Measurements from ENCODE around the gene U2AF2. TPM values are rescaled to one million over a fixed set of nuclear protein-coding genes. Genes with fewer than 3 reads are reported as not detected.

The U2AF2 gene
- total RNA-seq, 1 experiment from 2014 or later = 323 TPM

DNA sequence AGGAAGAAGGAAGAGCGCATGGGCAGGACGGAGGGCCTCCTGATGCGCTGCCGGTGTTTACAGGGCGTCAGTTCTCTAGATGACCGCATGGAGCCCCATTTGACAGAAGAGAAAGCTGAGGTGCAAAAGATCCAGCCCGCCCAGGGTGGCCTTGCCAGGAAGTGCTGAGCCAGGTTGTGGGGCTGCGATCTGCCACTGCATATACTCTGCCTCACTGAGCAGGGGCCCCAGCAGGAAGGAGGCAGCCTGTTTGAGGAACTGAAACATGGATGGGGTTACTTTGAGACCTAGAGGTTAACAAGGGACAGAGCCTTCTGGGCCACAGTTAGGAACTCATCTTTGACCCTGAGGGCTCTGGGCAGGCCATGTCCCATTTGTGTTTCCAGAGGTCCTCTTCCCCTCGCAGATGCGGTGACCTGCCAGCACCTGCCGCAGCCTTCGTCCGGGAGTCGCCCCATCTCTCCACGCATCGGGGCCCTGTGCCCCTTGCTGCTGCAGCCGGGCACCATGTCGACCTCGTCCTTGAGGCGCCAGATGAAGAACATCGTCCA is 23.4 kb downstream of the U2AF2 start:
- Histone ChIP-seq H3K4me3 (no peak overlapping the region), H2AFZ (no peak overlapping the region), H3K4me1 (replicated peaks; ENCODE audit: insufficient read depth) (peaks cover 19% of the 10 kb centered on the region), H3K79me2 (ENCODE audit: low read depth) (peaks cover 68% of the 10 kb centered on the region), H3K36me3 (ENCODE audit: low read depth) (peaks cover 40% of the 10 kb centered on the region), H3K4me2 (no peak overlapping the region), H3F3A (ENCODE audit: insufficient read depth, low read depth) (peaks cover 14% of the 10 kb centered on the region), H3K9me3 (ENCODE audit: insufficient read depth, low read depth) (no peaks in the 10 kb centered on the region), H3K27me3 (ENCODE audit: insufficient read depth, low read depth) (no peaks in the 10 kb centered on the region), H4K20me1 (ENCODE audit: insufficient read depth) (peaks cover 54% of the 10 kb centered on the region), H3K9me2 (ENCODE audit: insufficient read depth) (no peaks in the 10 kb centered on the region), H3K27ac (no peak overlapping the region)
- ChIA-PET POLR2A (ENCODE audit: unreplicated experiment) (no interaction called here), CTCF (no interaction called here)
- BruUV-seq (replicated peaks) = no TSS peak
- intact Hi-C loops (cut with micrococcal nuclease; ENCODE audit: unreplicated experiment) = no loop called here
- DNase-seq = no peak
- no peak for TF ChIP-seq EZH2 (IDR thresholded peaks at IDR 0.05; ENCODE audit: low read depth)
- TF ChIP-seq, protein P1, sequence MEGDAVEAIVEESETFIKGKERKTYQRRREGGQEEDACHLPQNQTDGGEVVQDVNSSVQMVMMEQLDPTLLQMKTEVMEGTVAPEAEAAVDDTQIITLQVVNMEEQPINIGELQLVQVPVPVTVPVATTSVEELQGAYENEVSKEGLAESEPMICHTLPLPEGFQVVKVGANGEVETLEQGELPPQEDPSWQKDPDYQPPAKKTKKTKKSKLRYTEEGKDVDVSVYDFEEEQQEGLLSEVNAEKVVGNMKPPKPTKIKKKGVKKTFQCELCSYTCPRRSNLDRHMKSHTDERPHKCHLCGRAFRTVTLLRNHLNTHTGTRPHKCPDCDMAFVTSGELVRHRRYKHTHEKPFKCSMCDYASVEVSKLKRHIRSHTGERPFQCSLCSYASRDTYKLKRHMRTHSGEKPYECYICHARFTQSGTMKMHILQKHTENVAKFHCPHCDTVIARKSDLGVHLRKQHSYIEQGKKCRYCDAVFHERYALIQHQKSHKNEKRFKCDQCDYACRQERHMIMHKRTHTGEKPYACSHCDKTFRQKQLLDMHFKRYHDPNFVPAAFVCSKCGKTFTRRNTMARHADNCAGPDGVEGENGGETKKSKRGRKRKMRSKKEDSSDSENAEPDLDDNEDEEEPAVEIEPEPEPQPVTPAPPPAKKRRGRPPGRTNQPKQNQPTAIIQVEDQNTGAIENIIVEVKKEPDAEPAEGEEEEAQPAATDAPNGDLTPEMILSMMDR (conservative IDR thresholded peaks at IDR 0.05) = no peak

DNA sequence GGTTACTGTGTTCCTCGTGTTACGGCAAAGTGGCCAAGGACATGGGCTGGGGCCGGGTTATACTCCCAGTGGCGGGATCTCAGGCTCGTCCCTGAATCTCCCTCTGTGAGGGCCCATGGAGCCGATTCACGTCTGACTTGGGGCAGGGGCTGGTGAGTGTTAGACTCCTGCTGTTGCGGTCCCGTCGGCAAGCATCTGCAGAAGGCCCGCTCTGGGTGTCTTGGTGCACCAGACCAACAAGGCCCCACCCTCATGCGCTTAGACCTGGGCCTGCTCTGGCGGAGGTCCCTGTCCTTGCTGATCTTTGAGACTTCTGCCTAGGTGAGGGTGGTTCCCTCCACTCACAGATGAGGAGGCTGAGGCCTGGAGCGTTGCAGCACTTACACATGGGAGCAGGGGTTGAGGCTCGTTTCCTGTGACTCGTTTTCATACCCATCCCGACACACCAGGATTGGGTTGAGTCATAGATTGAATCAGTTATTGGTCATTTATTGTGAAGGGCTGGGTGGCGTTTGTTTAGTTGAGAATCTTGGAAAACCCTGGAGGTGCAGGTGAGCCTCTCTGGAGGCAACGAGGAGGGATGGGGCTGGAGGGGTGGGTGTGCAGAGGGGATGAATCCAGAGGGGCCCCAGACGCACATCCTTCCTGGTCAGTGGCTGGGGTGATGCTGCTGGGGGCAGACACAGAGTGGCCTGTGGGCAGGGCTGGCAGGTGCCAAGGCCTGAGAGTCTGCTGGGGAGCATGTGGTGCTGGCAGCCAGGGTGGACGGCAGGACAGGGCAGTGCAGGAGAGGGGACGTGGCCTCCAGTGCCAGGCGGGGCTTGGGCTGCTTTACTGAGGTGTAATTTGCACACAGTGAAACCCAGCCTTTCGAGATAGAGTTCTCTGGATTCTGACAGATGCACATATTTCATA is 24.8 kb downstream of the U2AF2 start:
- no peaks in the 10 kb centered on the region for H3K27me3 ChIP-seq (ENCODE audit: insufficient read depth, low read depth)
- H3K4me2 ChIP-seq = no peak overlapping the region
- H3F3A ChIP-seq (ENCODE audit: insufficient read depth, low read depth) = peaks cover 3% of the 10 kb centered on the region; the same call in 1 of the 2 replicates
- no peak overlapping the region for H2AFZ ChIP-seq
- H3K36me3 ChIP-seq (ENCODE audit: low read depth) = peaks cover 38% of the 10 kb centered on the region
- peaks cover 56% of the 10 kb centered on the region for H4K20me1 ChIP-seq (ENCODE audit: insufficient read depth)
- no peaks in the 10 kb centered on the region for H3K9me3 ChIP-seq (ENCODE audit: insufficient read depth, low read depth)
- no peak overlapping the region for H3K4me3 ChIP-seq
- peaks cover 14% of the 10 kb centered on the region for H3K4me1 ChIP-seq (replicated peaks; ENCODE audit: insufficient read depth)
- ChIA-PET CTCF (no interaction called here), POLR2A (ENCODE audit: unreplicated experiment) (no interaction called here)
- peaks cover 72% of the 10 kb centered on the region for H3K79me2 ChIP-seq (ENCODE audit: low read depth)
- BruUV-seq (replicated peaks) = no TSS peak
- H3K27ac ChIP-seq = no peak overlapping the region
- DNase-seq = no peak
- intact Hi-C loops (cut with micrococcal nuclease; ENCODE audit: unreplicated experiment) = no loop called here
- no peaks in the 10 kb centered on the region for H3K9me2 ChIP-seq (ENCODE audit: insufficient read depth)
- TF ChIP-seq, protein P1 (conservative IDR thresholded peaks at IDR 0.05) = no peak
- TF ChIP-seq EZH2 (IDR thresholded peaks at IDR 0.05; ENCODE audit: low read depth) = no peak

DNA sequence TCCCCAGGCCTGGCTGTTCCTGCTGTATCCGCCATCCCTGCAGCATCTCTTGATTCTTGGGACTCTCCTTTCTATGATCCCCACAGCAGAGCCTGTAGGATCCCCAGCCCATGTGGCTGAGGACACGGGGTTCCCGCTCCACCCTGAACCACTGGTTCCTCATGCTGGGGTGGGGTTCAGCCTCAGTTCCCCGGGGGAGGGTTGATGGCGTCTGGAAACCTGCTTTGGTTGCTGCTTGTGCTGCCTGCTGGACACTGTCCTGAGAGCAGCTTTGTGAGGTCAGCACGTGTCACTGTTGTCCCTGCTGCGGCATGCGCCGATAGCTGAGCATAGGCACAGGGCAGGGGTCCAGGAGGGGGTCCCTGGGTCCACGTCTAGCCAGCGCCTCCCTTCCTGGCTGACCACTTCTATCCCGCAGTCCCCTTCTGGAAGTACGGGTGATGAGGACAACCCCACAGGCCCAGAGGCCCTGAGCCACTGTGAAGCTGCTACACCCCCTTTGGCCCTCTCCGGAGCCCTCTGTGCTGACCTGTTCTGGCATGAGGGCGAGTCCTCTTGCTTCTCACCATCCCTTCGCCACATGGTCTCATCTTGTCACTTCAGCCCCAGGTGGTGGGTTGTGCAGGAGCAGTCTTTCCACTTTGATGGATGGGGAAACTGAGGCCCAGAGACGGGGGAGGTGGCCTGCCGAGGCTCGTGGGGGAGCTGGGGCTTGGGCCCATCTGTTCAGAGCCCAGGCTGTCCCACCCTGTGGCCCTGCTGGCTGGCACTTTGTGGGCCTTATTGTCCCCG is 25.7 kb downstream of the U2AF2 start:
- peaks cover 69% of the 10 kb centered on the region for H3K79me2 ChIP-seq (ENCODE audit: low read depth)
- peaks cover 56% of the 10 kb centered on the region for H4K20me1 ChIP-seq (ENCODE audit: insufficient read depth)
- peaks cover 38% of the 10 kb centered on the region for H3K36me3 ChIP-seq (ENCODE audit: low read depth)
- TF ChIP-seq, protein P1 (conservative IDR thresholded peaks at IDR 0.05) = no peak
- no peak for TF ChIP-seq EZH2 (IDR thresholded peaks at IDR 0.05; ENCODE audit: low read depth)
- no peaks in the 10 kb centered on the region for H3K9me2 ChIP-seq (ENCODE audit: insufficient read depth)
- H3K9me3 ChIP-seq (ENCODE audit: insufficient read depth, low read depth) = no peaks in the 10 kb centered on the region
- CTCF ChIA-PET = no interaction called here
- POLR2A ChIA-PET (ENCODE audit: unreplicated experiment) = no interaction called here
- H3K4me1 ChIP-seq (replicated peaks; ENCODE audit: insufficient read depth) = peaks cover 14% of the 10 kb centered on the region
- no peaks in the 10 kb centered on the region for H3F3A ChIP-seq (ENCODE audit: insufficient read depth, low read depth)
- H3K27ac ChIP-seq = no peak overlapping the region
- H3K4me3 ChIP-seq = no peak overlapping the region
- no peak overlapping the region for H3K4me2 ChIP-seq
- no peak for DNase-seq
- BruUV-seq (replicated peaks) = no TSS peak
- H2AFZ ChIP-seq = no peak overlapping the region
- intact Hi-C loops (cut with micrococcal nuclease; ENCODE audit: unreplicated experiment) = no loop called here
- H3K27me3 ChIP-seq (ENCODE audit: insufficient read depth, low read depth) = no peaks in the 10 kb centered on the region
